ENCODE results near the gene NEDD9. TPM values are rescaled to one million over a fixed set of nuclear protein-coding genes. Genes with fewer than 3 reads are reported as not detected.

NEDD9 gene
- total and polyA plus RNA-seq, 2 donors (not counting 1 experiment from before 2014, with no cell fraction given): 33.7 to 35.2 TPM

- Histone ChIP-seq H3K9me3 (ENCODE audit: control insufficient read depth, insufficient read depth, low read depth, low read length) (no peaks in the 10 kb centered on the region), H3K79me2 (ENCODE audit: control insufficient read depth, insufficient read depth, low read length) (peaks cover 5% of the 10 kb centered on the region), H3K27me3 (ENCODE audit: control insufficient read depth, insufficient read depth, low read length) (no peaks in the 10 kb centered on the region), H4K20me1 (ENCODE audit: control insufficient read depth, extremely low read depth, insufficient read depth, low read length) (no peaks in the 10 kb centered on the region), H3K4me1 (ENCODE audit: control insufficient read depth, extremely low read depth, insufficient read depth, low read length) (peaks cover 2% of the 10 kb centered on the region), H3K36me3 (ENCODE audit: control insufficient read depth, insufficient read depth, low read length) (no peaks in the 10 kb centered on the region), H3K4me3 (replicated peaks in 1 of 4; ENCODE audit: control extremely low read depth in 1 of 4, insufficient read depth in 1 of 4, low read depth in 3 of 4, low read length in 4 of 4) (no peak overlapping the region), H3K27ac (ENCODE audit: insufficient read depth, low read length) (no peak overlapping the region), H2AFZ (ENCODE audit: low read length) (no peak overlapping the region), H3K4me2 (ENCODE audit: extremely low read depth, insufficient read depth, low read length) (no peak overlapping the region), H3K9ac (ENCODE audit: insufficient read depth, low read length) (no peak overlapping the region)
- TF ChIP-seq, protein P1, sequence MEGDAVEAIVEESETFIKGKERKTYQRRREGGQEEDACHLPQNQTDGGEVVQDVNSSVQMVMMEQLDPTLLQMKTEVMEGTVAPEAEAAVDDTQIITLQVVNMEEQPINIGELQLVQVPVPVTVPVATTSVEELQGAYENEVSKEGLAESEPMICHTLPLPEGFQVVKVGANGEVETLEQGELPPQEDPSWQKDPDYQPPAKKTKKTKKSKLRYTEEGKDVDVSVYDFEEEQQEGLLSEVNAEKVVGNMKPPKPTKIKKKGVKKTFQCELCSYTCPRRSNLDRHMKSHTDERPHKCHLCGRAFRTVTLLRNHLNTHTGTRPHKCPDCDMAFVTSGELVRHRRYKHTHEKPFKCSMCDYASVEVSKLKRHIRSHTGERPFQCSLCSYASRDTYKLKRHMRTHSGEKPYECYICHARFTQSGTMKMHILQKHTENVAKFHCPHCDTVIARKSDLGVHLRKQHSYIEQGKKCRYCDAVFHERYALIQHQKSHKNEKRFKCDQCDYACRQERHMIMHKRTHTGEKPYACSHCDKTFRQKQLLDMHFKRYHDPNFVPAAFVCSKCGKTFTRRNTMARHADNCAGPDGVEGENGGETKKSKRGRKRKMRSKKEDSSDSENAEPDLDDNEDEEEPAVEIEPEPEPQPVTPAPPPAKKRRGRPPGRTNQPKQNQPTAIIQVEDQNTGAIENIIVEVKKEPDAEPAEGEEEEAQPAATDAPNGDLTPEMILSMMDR (conservative IDR thresholded peaks at IDR 0.05 in 1 of 2, IDR thresholded peaks at IDR 0.05 in 1 of 2; ENCODE audit: low read depth in 1 of 2, low read length in 2 of 2): no peak
- TF ChIP-seq EZH2 (IDR thresholded peaks at IDR 0.05; ENCODE audit: low read length, missing control alignments): no peak
- no peak for DNase-seq (ENCODE audit: low read depth in 2 of 2)
These were observed 4.4 kb upstream of the NEDD9 start for GRCh38 chr6:11236915-11237314.

- Histone ChIP-seq H3K36me3 (ENCODE audit: control insufficient read depth, insufficient read depth, low read length) (no peaks in the 10 kb centered on the region), H3K9me3 (ENCODE audit: control insufficient read depth, insufficient read depth, low read depth, low read length) (no peaks in the 10 kb centered on the region), H3K4me2 (ENCODE audit: extremely low read depth, insufficient read depth, low read length) (no peak overlapping the region), H4K20me1 (ENCODE audit: control insufficient read depth, extremely low read depth, insufficient read depth, low read length) (no peaks in the 10 kb centered on the region), H3K4me1 (ENCODE audit: control insufficient read depth, extremely low read depth, insufficient read depth, low read length) (no peaks in the 10 kb centered on the region), H3K27ac (ENCODE audit: insufficient read depth, low read length) (no peak overlapping the region), H3K4me3 (replicated peaks in 1 of 4; ENCODE audit: control extremely low read depth in 1 of 4, insufficient read depth in 1 of 4, low read depth in 3 of 4, low read length in 4 of 4) (no peak overlapping the region), H3K9ac (ENCODE audit: insufficient read depth, low read length) (no peak overlapping the region), H2AFZ (ENCODE audit: low read length) (no peak overlapping the region), H3K79me2 (ENCODE audit: control insufficient read depth, insufficient read depth, low read length) (peaks cover 12% of the 10 kb centered on the region), H3K27me3 (ENCODE audit: control insufficient read depth, insufficient read depth, low read length) (no peaks in the 10 kb centered on the region)
- no peak for DNase-seq (ENCODE audit: low read depth in 2 of 2)
- TF ChIP-seq EZH2 (IDR thresholded peaks at IDR 0.05; ENCODE audit: low read length, missing control alignments): no peak
- TF ChIP-seq, protein P1 (conservative IDR thresholded peaks at IDR 0.05 in 1 of 2, IDR thresholded peaks at IDR 0.05 in 1 of 2; ENCODE audit: low read depth in 1 of 2, low read length in 2 of 2): no peak
These were observed 3.7 kb upstream of the NEDD9 start for GRCh38 chr6:11236076-11236750.

GRCh38 chr6:11235062-11235461, 2.6 kb upstream of the NEDD9 start:
- Histone ChIP-seq H2AFZ (ENCODE audit: low read length) (no peak overlapping the region), H3K9ac (ENCODE audit: insufficient read depth, low read length) (no peak overlapping the region), H3K27ac (ENCODE audit: insufficient read depth, low read length) (no peak overlapping the region), H3K4me2 (ENCODE audit: extremely low read depth, insufficient read depth, low read length) (no peak overlapping the region), H3K79me2 (ENCODE audit: control insufficient read depth, insufficient read depth, low read length) (peaks cover 23% of the 10 kb centered on the region), H3K4me3 (replicated peaks in 1 of 4; ENCODE audit: control extremely low read depth in 1 of 4, insufficient read depth in 1 of 4, low read depth in 3 of 4, low read length in 4 of 4) (no peak overlapping the region), H3K36me3 (ENCODE audit: control insufficient read depth, insufficient read depth, low read length) (no peaks in the 10 kb centered on the region), H3K4me1 (ENCODE audit: control insufficient read depth, extremely low read depth, insufficient read depth, low read length) (no peaks in the 10 kb centered on the region), H3K9me3 (ENCODE audit: control insufficient read depth, insufficient read depth, low read depth, low read length) (no peaks in the 10 kb centered on the region), H4K20me1 (ENCODE audit: control insufficient read depth, extremely low read depth, insufficient read depth, low read length) (no peaks in the 10 kb centered on the region), H3K27me3 (ENCODE audit: control insufficient read depth, insufficient read depth, low read length) (no peaks in the 10 kb centered on the region)
- DNase-seq (ENCODE audit: low read depth in 2 of 2): no peak
- TF ChIP-seq, protein P1 (conservative IDR thresholded peaks at IDR 0.05 in 1 of 2, IDR thresholded peaks at IDR 0.05 in 1 of 2; ENCODE audit: low read depth in 1 of 2, low read length in 2 of 2): no peak
- TF ChIP-seq EZH2 (IDR thresholded peaks at IDR 0.05; ENCODE audit: low read length, missing control alignments): no peak

All from fibroblast of lung (primary cell).